ENCODE data around the gene LCT.

- TF ChIP-seq POLR2A (IDR thresholded peaks at IDR 0.05) (no peak), CTCF (IDR thresholded peaks at IDR 0.05) (no peak)
These were observed 16.4 kb upstream of the LCT start for GRCh38 chr2:135853401-135853800.

All from esophagus squamous epithelium (tissue), 4 donors.